Activated CD4-positive, alpha-beta T cell treated with anti-CD3 and anti-CD28 coated beads, Interleukin-2, amount 10 ng/mL, durations not matched to agents 24 days and 14 days (primary cell): ENCODE results near the gene DIP2C. TPM values are rescaled to one million over a fixed set of nuclear protein-coding genes. Genes with fewer than 3 reads are reported as not detected.
"Not testable (repeated sequence)": the region's sequence is repeated elsewhere in the genome, so short reads cannot be mapped to it uniquely, and the experiment has no call there.

Experiments
- DNase-seq: peaks from one replicate; pipeline ENCODE4 v3.0.0; 2022
- H3K27ac Mint-ChIP-seq: one replicate; pipeline ENCODE4 v1.8.0; 2022; ENCODE audit warnings: mild to moderate bottlenecking, mixed read lengths
- H3K27me3 Mint-ChIP-seq: one replicate; pipeline ENCODE4 v1.8.0; 2022; ENCODE audit warnings: mixed read lengths
- H3K36me3 Mint-ChIP-seq: one replicate; pipeline ENCODE4 v1.8.0; 2022; ENCODE audit warnings: low read depth, mild to moderate bottlenecking, mixed read lengths
- H3K4me1 Mint-ChIP-seq: one replicate; pipeline ENCODE4 v1.8.0; 2021; ENCODE audit warnings: mixed read lengths
- H3K4me3 Mint-ChIP-seq: one replicate; pipeline ENCODE4 v1.8.0; 2022; ENCODE audit warnings: mild to moderate bottlenecking, moderate library complexity, mixed read lengths
- H3K9me3 Mint-ChIP-seq: one replicate; pipeline ENCODE4 v1.8.0; 2021; ENCODE audit warnings: mixed read lengths
- intact Hi-C: fragments of 100-400 bp; cut with micrococcal nuclease; formaldehyde crosslinking; loops from one replicate; pipeline ENCODE4 v1.15.1; 2023
- total RNA-seq: library from RNA; stranded (reverse); gene quantifications from 2 replicates; pipeline ENCODE4 v1.2.3, GENCODE V29; 2022

Gene DIP2C
- total RNA-seq, 1 donor from 2014 or later = 1.4 TPM

DNA sequence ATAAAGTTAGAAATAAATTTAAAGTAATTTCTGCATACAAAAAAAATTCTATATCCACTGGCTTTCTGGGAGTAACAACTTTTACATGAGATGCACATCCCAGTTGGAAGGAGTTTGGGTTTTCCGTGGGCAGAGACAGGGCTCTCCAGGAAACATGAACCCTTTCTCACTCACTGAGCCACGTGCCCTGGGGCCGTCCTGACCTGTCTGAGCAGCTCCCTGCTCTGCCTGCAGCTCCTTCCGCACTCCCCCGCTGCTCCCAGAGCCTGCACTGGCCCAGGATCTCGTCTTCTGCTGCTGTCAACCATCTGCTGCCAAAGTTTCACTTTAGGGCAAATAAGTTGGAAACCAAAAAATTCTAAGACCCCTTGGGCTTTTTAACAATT, 169.1 kb downstream of the DIP2C start:
- Mint-ChIP-seq H3K4me3 (no peak overlapping the region), H3K27me3 (peaks cover 5% of the 10 kb centered on the region), H3K9me3 (no peaks in the 10 kb centered on the region), H3K4me1 (no peaks in the 10 kb centered on the region), H3K27ac (no peak overlapping the region), H3K36me3 (no peaks in the 10 kb centered on the region)
- DNase-seq = no peak
- intact Hi-C loops = no loop called here

DNA sequence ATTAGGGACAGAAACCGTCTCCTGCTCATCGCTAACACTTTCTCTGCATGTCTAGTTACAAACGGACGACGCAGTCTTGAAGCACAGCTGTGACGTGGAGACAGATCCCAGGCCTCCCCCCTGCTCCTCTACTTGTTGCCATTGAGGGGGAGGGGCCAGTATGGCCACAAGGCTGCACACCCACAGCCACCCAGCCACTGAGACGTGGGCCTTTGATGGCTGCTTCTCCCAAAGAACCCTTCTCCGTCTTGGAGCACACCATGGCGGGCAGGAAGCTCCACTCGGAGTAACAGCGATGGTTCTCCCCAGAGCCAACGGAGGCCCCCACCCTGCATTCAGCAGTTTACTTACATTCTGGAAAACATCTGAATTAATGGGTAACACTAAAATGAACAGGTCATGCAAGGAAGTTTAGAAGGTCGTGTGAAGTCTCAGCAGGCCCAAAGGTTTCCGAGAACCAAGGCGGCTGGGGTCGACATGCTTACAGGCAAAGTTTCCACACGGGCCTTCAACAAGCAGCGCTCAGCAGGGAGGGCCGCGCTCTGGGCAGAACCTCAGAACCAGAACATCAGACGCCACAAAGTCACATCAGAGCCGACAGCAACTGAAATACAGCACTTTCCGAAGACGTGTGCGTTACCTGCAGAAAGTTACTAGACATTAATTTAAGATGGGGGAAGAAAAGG, 169.6 kb downstream of the DIP2C start:
- Mint-ChIP-seq H3K4me1 (no peaks in the 10 kb centered on the region), H3K4me3 (no peak overlapping the region), H3K27ac (no peak overlapping the region), H3K27me3 (peaks cover 4% of the 10 kb centered on the region), H3K9me3 (no peaks in the 10 kb centered on the region), H3K36me3 (no peaks in the 10 kb centered on the region)
- DNase-seq = no peak
- intact Hi-C loops = loop anchor here (10.0 kb wide), 2 partner anchors 285 to 555 kb away; no protein-coding TSS in a partner anchor

DNA sequence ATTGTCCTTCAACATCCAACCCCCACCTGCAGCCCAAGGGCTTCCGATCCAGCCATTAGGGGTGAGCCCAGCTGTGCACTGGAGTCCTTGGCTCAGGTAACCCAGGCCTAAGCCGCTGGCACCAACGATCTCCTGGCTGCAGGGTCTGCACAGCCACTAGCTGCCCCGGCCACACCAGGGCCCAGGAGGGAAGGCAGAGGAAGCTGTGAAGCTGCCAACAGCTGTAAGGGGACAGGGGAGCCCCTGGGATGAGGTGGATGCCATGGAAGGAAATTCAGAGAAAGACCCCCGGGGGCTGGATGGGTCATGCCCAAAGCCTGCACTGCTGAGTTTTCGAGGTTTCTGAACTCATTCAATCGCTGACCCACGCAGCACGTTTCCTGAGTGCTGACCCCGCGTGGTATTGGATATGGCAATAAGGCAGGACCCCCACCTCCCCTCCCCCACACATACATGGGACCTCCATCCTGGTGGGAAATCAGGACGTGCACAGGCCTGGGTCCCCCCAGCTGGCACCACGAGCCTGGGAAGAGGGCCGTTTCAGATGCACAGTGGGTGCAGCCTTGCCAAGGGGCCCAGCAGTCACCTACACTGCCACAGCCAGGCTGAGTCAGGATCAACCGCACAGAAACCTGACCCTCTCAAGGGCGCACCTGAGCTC, 170.3 kb downstream of the DIP2C start:
- H3K27ac Mint-ChIP-seq = no peak overlapping the region
- H3K36me3 Mint-ChIP-seq = no peaks in the 10 kb centered on the region
- no peaks in the 10 kb centered on the region for H3K4me1 Mint-ChIP-seq
- H3K27me3 Mint-ChIP-seq = peaks cover 4% of the 10 kb centered on the region
- no peak for DNase-seq
- intact Hi-C loops = loop anchor here (10.0 kb wide), 2 partner anchors 286 to 556 kb away; no protein-coding TSS in a partner anchor
- no peaks in the 10 kb centered on the region for H3K9me3 Mint-ChIP-seq
- no peak overlapping the region for H3K4me3 Mint-ChIP-seq

DNA sequence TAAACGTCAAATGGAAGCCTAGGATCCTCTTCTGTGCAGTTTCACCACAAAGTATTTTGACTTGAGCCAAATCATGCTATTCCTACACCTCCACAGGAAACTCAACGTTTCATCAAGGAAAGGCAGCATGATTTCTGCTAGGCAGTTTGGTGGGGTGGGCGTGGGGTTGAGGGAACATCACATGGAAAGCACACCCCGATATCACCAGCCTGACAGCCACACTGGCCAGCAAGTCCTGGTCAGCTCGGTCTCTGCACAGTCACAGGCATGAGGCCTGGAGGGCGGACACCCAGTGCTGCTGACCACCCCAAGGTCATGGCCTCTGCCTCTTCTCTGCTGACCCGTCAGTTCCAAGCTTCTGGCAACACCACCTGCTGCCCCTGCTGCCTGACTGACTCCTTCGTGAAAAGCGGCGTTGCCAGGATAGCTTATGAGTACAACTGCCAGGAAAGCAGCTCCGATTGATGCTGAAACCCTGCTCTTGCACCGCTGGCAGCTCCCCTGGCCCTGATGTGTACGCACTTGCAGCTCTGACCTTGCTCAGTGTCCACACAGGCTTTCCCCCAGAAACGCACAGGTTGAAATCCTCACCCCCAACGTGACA, 171.5 kb downstream of the DIP2C start:
- Mint-ChIP-seq H3K4me1 (peaks cover 6% of the 10 kb centered on the region), H3K36me3 (no peaks in the 10 kb centered on the region), H3K27me3 (peaks cover 7% of the 10 kb centered on the region), H3K9me3 (no peaks in the 10 kb centered on the region), H3K27ac (no peak overlapping the region), H3K4me3 (no peak overlapping the region)
- no peak for DNase-seq
- intact Hi-C loops = loop anchor here (10.0 kb wide), 2 partner anchors 287 to 557 kb away; no protein-coding TSS in a partner anchor

DNA sequence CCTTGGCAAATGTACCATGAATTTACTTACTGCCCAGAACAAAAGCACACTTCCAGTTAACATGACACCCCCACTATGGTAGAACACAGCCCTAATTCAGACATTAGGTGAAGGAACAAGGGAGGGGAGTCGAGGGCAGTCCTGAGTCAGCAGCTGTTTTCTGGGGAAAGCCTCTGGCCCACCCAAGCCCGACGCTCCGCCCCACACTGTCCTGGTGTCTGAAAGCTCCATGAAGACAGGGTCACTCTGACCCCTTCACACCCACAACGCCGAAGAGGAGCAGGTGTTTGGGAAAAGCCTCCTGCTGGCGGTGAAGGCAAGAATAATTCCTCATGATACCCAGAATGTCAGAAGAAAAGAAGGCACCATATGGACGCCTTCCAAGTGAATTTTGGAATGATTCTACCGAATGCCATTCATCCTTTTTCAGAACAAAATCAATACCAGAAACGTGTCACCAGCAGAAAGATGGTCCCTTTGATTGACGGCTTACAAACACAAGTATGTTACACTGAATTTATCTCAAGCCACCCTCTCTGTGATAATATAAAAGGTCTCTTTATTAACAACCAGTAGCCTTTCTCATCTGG, 172.1 kb downstream of the DIP2C start:
- no peak overlapping the region for H3K27ac Mint-ChIP-seq
- no peaks in the 10 kb centered on the region for H3K36me3 Mint-ChIP-seq
- intact Hi-C loops = loop anchor here (10.0 kb wide), 2 partner anchors 287 to 557 kb away; no protein-coding TSS in a partner anchor
- no peaks in the 10 kb centered on the region for H3K9me3 Mint-ChIP-seq
- H3K27me3 Mint-ChIP-seq = peaks cover 6% of the 10 kb centered on the region
- DNase-seq = no peak
- peaks cover 6% of the 10 kb centered on the region for H3K4me1 Mint-ChIP-seq
- H3K4me3 Mint-ChIP-seq = no peak overlapping the region

DNA sequence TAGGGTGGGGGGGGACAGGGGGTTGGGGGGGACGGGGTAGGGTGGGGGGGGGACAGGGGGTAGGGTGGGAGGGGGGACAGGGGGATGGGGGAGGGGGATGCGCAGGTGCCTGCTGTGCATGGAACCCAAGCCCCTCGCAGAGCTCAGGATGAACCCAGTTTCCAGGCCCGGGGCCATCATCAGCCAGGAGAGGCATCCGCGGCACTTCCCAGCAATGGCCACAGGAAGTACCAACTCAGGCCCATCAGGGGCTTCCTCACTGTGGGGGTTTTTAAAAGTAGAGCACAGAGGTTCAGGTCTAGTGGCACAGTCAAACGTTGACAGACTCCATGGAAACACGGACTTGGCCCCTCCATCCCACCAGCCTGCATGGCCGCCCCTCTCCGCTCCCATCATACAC, 172.7 kb downstream of the DIP2C start:
- no peak for DNase-seq
- H3K27ac Mint-ChIP-seq = no peak overlapping the region
- H3K9me3 Mint-ChIP-seq = no peaks in the 10 kb centered on the region
- H3K27me3 Mint-ChIP-seq = peaks cover 6% of the 10 kb centered on the region
- H3K36me3 Mint-ChIP-seq = no peaks in the 10 kb centered on the region
- H3K4me1 Mint-ChIP-seq = peaks cover 6% of the 10 kb centered on the region
- H3K4me3 Mint-ChIP-seq = no peak overlapping the region
- intact Hi-C loops = loop anchor here (10.0 kb wide), 2 partner anchors 288 to 558 kb away; no protein-coding TSS in a partner anchor

DNA sequence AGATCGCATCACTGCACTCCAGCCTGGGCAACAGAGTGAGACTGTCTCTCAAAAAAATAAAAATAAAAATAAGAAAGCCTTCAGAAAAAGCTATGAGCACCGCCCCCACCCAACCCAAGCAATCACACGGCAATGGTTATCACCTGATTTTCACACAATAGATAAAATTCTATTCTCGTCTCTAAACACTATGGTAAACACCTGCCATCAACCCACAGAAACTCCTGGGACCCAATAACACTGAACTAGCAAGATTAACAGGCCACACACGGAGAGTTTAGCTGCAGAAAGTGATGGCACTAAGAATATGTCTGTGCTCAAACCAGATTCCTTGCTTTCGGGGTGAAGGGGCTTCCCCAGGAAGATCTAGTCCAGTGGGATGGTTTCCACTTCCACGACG, 173.8 kb downstream of the DIP2C start:
- no peaks in the 10 kb centered on the region for H3K36me3 Mint-ChIP-seq
- no peaks in the 10 kb centered on the region for H3K9me3 Mint-ChIP-seq
- peaks cover 6% of the 10 kb centered on the region for H3K27me3 Mint-ChIP-seq
- H3K4me3 Mint-ChIP-seq = no peak overlapping the region
- intact Hi-C loops = loop anchor here (10.0 kb wide), 2 partner anchors 289 to 559 kb away; no protein-coding TSS in a partner anchor
- no peak overlapping the region for H3K27ac Mint-ChIP-seq
- peaks cover 10% of the 10 kb centered on the region for H3K4me1 Mint-ChIP-seq
- no peak for DNase-seq

DNA sequence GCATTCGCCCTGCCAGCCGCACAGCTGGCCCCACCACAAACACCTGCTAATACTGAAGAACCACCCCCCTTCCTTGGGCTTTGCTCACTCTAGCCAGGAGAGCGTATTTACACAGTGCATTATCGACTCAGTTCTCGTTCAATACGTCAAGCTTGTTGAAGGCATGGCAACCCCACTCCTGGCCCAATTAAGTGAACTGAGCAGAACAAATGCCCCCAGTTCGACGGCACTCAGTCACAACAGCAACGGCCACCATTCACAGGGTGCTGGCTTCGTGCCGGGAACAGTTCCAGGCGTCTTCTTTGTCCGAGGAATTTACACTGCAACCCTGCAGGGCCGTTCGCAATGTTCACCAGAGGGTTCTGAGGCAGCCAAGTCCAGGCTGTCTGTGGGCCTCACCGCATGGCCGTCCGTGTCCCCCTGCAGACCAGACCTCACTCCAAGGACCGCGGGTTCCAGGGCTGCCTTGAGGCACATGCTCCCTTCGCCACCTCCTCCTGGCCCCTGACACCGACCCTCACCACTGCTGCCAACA, 175.3 kb downstream of the DIP2C start:
- Mint-ChIP-seq H3K36me3 (no peaks in the 10 kb centered on the region), H3K4me1 (peaks cover 10% of the 10 kb centered on the region), H3K4me3 (no peak overlapping the region), H3K27me3 (peaks cover 6% of the 10 kb centered on the region), H3K9me3 (no peaks in the 10 kb centered on the region), H3K27ac (no peak overlapping the region)
- DNase-seq = no peak
- intact Hi-C loops = loop anchor here (10.0 kb wide), 2 partner anchors 291 to 561 kb away; no protein-coding TSS in a partner anchor

DNA sequence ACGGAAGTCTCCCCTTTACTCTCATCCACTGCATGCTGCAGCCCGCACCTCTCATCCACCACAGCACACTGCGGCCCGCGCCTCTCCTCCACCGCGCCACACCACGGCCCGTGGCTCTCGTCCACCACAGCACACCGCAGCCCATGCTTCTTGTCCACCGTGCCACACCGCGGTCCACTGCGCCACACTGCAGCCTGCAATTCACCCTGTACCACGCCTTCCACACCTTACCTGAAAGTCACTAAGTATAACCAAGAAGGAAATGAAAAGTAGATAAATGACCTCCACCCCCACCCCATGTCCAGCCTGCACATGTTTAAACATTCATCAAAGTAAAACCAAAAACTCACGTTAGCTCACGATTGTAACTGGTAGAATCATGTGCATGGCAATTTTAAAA, 176.1 kb downstream of the DIP2C start:
- Mint-ChIP-seq H3K36me3 (no peaks in the 10 kb centered on the region), H3K9me3 (no peaks in the 10 kb centered on the region), H3K27ac (no peak overlapping the region), H3K4me3 (no peak overlapping the region), H3K4me1 (peaks cover 10% of the 10 kb centered on the region), H3K27me3 (peaks cover 6% of the 10 kb centered on the region)
- intact Hi-C loops = loop anchor here (10.0 kb wide), 2 partner anchors 291 to 561 kb away; no protein-coding TSS in a partner anchor
- DNase-seq = no peak

DNA sequence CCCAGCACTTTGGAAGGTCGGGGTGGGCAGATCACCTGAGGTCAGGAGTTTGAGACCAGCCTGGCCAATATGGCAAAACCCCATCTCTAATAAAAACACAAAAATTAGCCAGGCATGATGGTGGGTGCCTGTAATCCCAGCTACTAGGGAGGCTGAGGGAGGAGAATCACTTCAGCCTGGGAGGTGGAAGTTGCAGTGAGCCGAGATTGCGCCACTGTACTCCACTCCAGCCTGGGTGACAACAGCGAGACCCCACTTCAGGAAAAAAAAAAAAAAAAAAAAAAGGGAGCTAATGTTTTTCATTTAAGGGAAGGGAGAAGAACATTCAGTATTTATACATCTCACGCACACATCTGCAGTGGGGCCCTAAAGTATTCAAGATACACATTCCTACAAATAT, 176.8 kb downstream of the DIP2C start:
- intact Hi-C loops = loop anchor here (10.0 kb wide), 2 partner anchors 292 to 562 kb away; no protein-coding TSS in a partner anchor
- DNase-seq, H3K9me3 Mint-ChIP-seq, H3K27me3 Mint-ChIP-seq, H3K36me3 Mint-ChIP-seq, H3K4me3 Mint-ChIP-seq, H3K27ac Mint-ChIP-seq: not testable (repeated sequence)
- peaks cover 10% of the 10 kb centered on the region for H3K4me1 Mint-ChIP-seq

DNA sequence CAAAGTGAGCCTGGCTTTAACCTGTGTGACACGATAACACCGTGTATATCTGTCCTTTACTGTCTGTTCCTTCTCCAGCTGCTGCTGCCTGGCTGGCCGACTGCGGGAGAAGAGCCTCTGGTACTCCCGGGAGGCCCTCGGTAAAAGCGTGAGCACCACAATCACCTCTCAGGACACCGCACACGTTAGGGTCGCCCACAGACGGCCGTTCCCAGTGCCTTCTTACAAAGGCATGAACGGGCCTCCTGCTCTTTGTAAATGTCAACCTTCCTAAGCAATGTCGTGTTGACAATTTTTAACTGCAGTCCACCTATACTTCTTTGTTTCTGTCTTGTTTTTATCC, 177.6 kb downstream of the DIP2C start:
- no peaks in the 10 kb centered on the region for H3K9me3 Mint-ChIP-seq
- intact Hi-C loops = loop anchor here (10.0 kb wide), 2 partner anchors 293 to 563 kb away; no protein-coding TSS in a partner anchor
- H3K4me3 Mint-ChIP-seq = no peak overlapping the region
- peaks cover 6% of the 10 kb centered on the region for H3K27me3 Mint-ChIP-seq
- no peak for DNase-seq
- H3K27ac Mint-ChIP-seq = no peak overlapping the region
- H3K4me1 Mint-ChIP-seq = peaks cover 10% of the 10 kb centered on the region
- no peaks in the 10 kb centered on the region for H3K36me3 Mint-ChIP-seq

DNA sequence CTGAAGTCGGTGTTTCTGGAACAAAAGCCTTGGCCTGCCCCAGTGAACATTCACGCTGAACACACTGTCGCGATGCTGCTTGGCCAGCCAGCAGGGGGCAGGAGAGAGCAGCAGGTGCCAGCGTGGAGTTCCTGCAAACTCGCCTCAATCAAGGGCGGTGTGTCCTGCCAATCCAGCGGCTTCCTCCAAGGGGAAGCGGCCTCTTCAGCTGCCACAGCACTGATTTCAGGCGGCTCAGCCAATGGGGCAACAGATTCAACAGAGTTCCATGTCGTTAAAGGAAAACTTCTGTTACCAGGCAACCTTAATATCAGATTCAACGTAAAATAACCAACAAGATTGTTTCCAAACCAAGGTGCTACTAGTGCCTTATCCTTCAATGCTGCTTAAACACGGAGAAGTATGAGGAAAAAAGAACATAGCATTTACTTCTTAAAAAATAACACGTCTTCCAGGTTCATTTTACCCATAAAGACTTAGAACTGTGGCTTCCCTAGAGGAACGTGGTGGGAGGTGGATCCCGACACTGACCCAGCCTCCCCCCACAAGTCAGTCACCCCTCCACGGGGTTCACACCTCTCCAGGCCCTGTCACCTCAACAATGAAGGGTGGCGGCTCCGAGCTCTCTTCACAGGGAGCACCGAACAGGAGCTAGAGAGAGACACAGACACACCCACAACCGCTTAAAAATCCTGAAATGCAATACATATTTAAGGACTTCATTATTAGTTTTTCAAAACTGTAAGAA, 178.2 kb downstream of the DIP2C start:
- H3K9me3 Mint-ChIP-seq = no peaks in the 10 kb centered on the region
- no peaks in the 10 kb centered on the region for H3K36me3 Mint-ChIP-seq
- intact Hi-C loops = loop anchor here (10.0 kb wide), 2 partner anchors 294 to 564 kb away; no protein-coding TSS in a partner anchor
- H3K27me3 Mint-ChIP-seq = peaks cover 6% of the 10 kb centered on the region
- peak; percentile 93 for DNase-seq
- no peak overlapping the region for H3K27ac Mint-ChIP-seq
- no peak overlapping the region for H3K4me3 Mint-ChIP-seq
- peaks cover 10% of the 10 kb centered on the region for H3K4me1 Mint-ChIP-seq

DNA sequence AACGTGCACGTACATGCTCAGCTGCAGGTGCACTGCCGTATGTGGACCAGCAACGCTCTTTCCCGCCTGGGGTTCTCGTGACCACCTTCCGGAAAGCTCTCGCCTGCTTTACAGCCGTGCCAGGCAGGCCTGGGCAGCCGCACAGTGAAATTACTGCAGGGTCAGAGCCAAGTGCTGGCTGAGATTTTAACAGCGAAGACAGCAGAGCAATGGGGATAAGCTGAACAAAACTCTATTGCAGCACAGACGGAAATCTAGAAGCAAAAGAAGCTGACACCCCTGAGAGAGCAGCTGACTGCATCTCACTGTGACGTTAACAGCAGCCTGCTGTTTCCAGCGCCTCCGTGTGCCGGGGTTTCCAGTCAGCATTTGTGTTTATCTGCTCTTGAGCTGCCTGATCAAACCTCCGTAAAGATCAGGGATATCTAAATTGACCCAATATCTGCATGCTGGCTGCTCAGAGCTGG, 179.0 kb downstream of the DIP2C start:
- Mint-ChIP-seq H3K36me3 (no peaks in the 10 kb centered on the region), H3K9me3 (no peaks in the 10 kb centered on the region), H3K4me3 (no peak overlapping the region), H3K27me3 (peaks cover 6% of the 10 kb centered on the region), H3K4me1 (peaks cover 10% of the 10 kb centered on the region), H3K27ac (no peak overlapping the region)
- intact Hi-C loops = loop anchor here (10.0 kb wide), 2 partner anchors 294 to 564 kb away; no protein-coding TSS in a partner anchor
- DNase-seq = no peak
